PC-9 (cell line): ENCODE data around the gene SP2. TPM values are rescaled to one million over a fixed set of nuclear protein-coding genes. Genes with fewer than 3 reads are reported as not detected.

ENCODE experiments used
- BruUV-seq: library from RNA; stranded (reverse); fragments of 400-500 nt; replicated peaks from 2 replicates; lab custom pipeline; 2021; lab: Mats Ljungman, UMichigan
- CTCF ChIA-PET: fragments of 300-600 bp; sonication (Branson Sonifier 250); formaldehyde crosslinking; loops from one replicate; lab custom pipeline; 2022; ENCODE audit warnings: antibody characterized with exemption; lab: Charles Lee
- POLR2A ChIA-PET: fragments of 300-600 bp; sonication (Branson Sonifier 250); formaldehyde crosslinking; loops from one replicate; lab custom pipeline; 2022; ENCODE audit warnings: antibody characterized with exemption; ENCODE audit not compliant: unreplicated experiment; lab: Charles Lee
- DNase-seq, 2 experiments: peaks; one replicate each; pipeline versions ENCODE4 v3.0.0 to v3.0.0-alpha.2; 2015 to 2022; ENCODE audit warnings: mixed read lengths in 1 of 2
- H2AFZ ChIP-seq: fragments of 200-600 bp; sonication (generic); 2 replicates; pipeline ENCODE4 v1.8.1; 2017; ENCODE audit warnings: antibody characterized with exemption
- H3F3A ChIP-seq: fragments of 200-600 bp; sonication (generic); 2 replicates; pipeline ENCODE4 v1.8.1; 2017; ENCODE audit warnings: antibody characterized with exemption, mild to moderate bottlenecking, low read depth; ENCODE audit not compliant: insufficient read depth
- H3K27ac ChIP-seq: fragments of 200-600 bp; sonication (generic); 2 replicates; pipeline ENCODE4 v1.6.1; 2016; ENCODE audit warnings: mixed run types
- H3K27me3 ChIP-seq: fragments of 200-600 bp; sonication (generic); 2 replicates; pipeline ENCODE4 v1.6.1; 2016; ENCODE audit warnings: low read depth, mixed run types; ENCODE audit not compliant: insufficient read depth
- H3K36me3 ChIP-seq: fragments of 200-600 bp; sonication (generic); 2 replicates; pipeline ENCODE4 v1.6.1; 2016; ENCODE audit warnings: low read depth, mixed run types
- H3K4me1 ChIP-seq: fragments of 200-600 bp; sonication (generic); replicated peaks from 2 replicates; pipeline ENCODE4 v1.6.1; 2016; ENCODE audit warnings: mixed run types; ENCODE audit not compliant: insufficient read depth
- H3K4me2 ChIP-seq: fragments of 200-600 bp; sonication (generic); 2 replicates; pipeline ENCODE4 v1.6.1; 2017; ENCODE audit warnings: mixed run types
- H3K4me3 ChIP-seq: fragments of 200-600 bp; sonication (generic); 2 replicates; pipeline ENCODE4 v1.6.1; 2016; ENCODE audit warnings: mixed run types
- H3K79me2 ChIP-seq: fragments of 200-600 bp; sonication (generic); 2 replicates; pipeline ENCODE4 v1.6.1; 2017; ENCODE audit warnings: low read depth, mixed run types
- H3K9me2 ChIP-seq: fragments of 200-600 bp; sonication (generic); 2 replicates; pipeline ENCODE4 v1.8.1; 2017; ENCODE audit warnings: mild to moderate bottlenecking; ENCODE audit not compliant: insufficient read depth
- H3K9me3 ChIP-seq: fragments of 200-600 bp; sonication (generic); 2 replicates; pipeline ENCODE4 v1.8.1; 2016; ENCODE audit warnings: low read depth; ENCODE audit not compliant: insufficient read depth
- H4K20me1 ChIP-seq: fragments of 200-600 bp; sonication (generic); 2 replicates; pipeline ENCODE4 v1.8.1; 2017; ENCODE audit not compliant: insufficient read depth
- CTCF ChIP-seq: fragments of 200-600 bp; sonication (generic); conservative IDR thresholded peaks from 2 replicates; pipeline ENCODE4 v1.6.1; 2017; ENCODE audit warnings: mixed run types, antibody characterized with exemption, mild to moderate bottlenecking, moderate library complexity
- EZH2 ChIP-seq: fragments of 200-600 bp; sonication (generic); IDR thresholded peaks from 2 replicates; pipeline ENCODE4 v1.8.0; 2017; ENCODE audit warnings: antibody characterized with exemption, low read depth
- intact Hi-C: fragments of 100-400 bp; cut with micrococcal nuclease; formaldehyde crosslinking; loops from one replicate; pipeline ENCODE4 v1.10.0; 2022; ENCODE audit not compliant: unreplicated experiment
- total RNA-seq: library from RNA; stranded (reverse); gene quantifications from 2 replicates; pipeline ENCODE4 v1.2.3, GENCODE V29; 2021

SP2 gene
- total RNA-seq, 1 experiment from 2014 or later, result 18.0 TPM

- Histone ChIP-seq H4K20me1 (no peaks in the 10 kb centered on the region), H3K4me3 (no peak overlapping the region), H3K9me2 (no peaks in the 10 kb centered on the region), H3K27ac (no peak overlapping the region), H3K79me2 (no peaks in the 10 kb centered on the region), H3F3A (peaks cover 9% of the 10 kb centered on the region), H3K27me3 (no peaks in the 10 kb centered on the region), H3K4me1 (peaks cover 23% of the 10 kb centered on the region), H3K36me3 (no peaks in the 10 kb centered on the region), H3K4me2 (no peak overlapping the region), H2AFZ (no peak overlapping the region), H3K9me3 (no peaks in the 10 kb centered on the region)
- intact Hi-C loops, result no loop called here
- TF ChIP-seq EZH2 (no peak), CTCF (no peak)
- CTCF ChIA-PET, result no interaction called here
- no TSS peak for BruUV-seq
- no peak for DNase-seq
- POLR2A ChIA-PET, result no interaction called here
Measured at GRCh38 chr17:47857551-47858455, 38.2 kb upstream of the SP2 start.

GRCh38 chr17:47860386-47860785 is 35.6 kb upstream of the SP2 start:
- DNase-seq, result no peak
- no peaks in the 10 kb centered on the region for H3K36me3 ChIP-seq
- H3K4me3 ChIP-seq, result no peak overlapping the region
- H2AFZ ChIP-seq, result no peak overlapping the region
- H3K9me3 ChIP-seq, result no peaks in the 10 kb centered on the region
- no TSS peak for BruUV-seq
- H3K27ac ChIP-seq, result no peak overlapping the region
- H3F3A ChIP-seq, result peaks cover 29% of the 10 kb centered on the region
- no peaks in the 10 kb centered on the region for H3K79me2 ChIP-seq
- H3K4me1 ChIP-seq, result peaks cover 46% of the 10 kb centered on the region
- CTCF ChIA-PET, result no interaction called here
- no peaks in the 10 kb centered on the region for H4K20me1 ChIP-seq
- no peaks in the 10 kb centered on the region for H3K9me2 ChIP-seq
- intact Hi-C loops, result no loop called here
- no peaks in the 10 kb centered on the region for H3K27me3 ChIP-seq
- no peak overlapping the region for H3K4me2 ChIP-seq
- POLR2A ChIA-PET, result no interaction called here
- TF ChIP-seq CTCF (no peak), EZH2 (no peak)

- TF ChIP-seq EZH2, result no peak
- no peak for TF ChIP-seq CTCF
- H4K20me1 ChIP-seq, result no peaks in the 10 kb centered on the region
- H2AFZ ChIP-seq, result peak overlapping the region; percentile 50
- no peaks in the 10 kb centered on the region for H3K79me2 ChIP-seq
- peak overlapping the region; percentile 82 for H3K27ac ChIP-seq
- H3F3A ChIP-seq, result peaks cover 35% of the 10 kb centered on the region
- H3K4me1 ChIP-seq, result peaks cover 46% of the 10 kb centered on the region
- no peaks in the 10 kb centered on the region for H3K9me2 ChIP-seq
- H3K4me2 ChIP-seq, result peak overlapping the region; percentile 66
- CTCF ChIA-PET, result interaction anchor here (0.6 to 1.0 kb wide), 2 partner anchors 21 to 27 kb away, joined by 3 to 4 read pairs; no protein-coding TSS in a partner anchor
- no peaks in the 10 kb centered on the region for H3K27me3 ChIP-seq
- DNase-seq, result peak; percentile 41 to 92
- BruUV-seq, result TSS peak; percentile 65
- H3K9me3 ChIP-seq, result no peaks in the 10 kb centered on the region
- intact Hi-C loops, result loop anchor here (1.0 kb wide), 1 partner anchor 19 kb away; no protein-coding TSS in a partner anchor
- H3K36me3 ChIP-seq, result no peaks in the 10 kb centered on the region
- POLR2A ChIA-PET, result interaction anchor here (0.6 to 1.1 kb wide), 4 partner anchors 12 to 213 kb away, joined by 3 to 4 read pairs (median 4); partner anchors contain the start of genes KPNB1 and SP6
- no peak overlapping the region for H3K4me3 ChIP-seq
Measured at GRCh38 chr17:47862621-47863440, 33.2 kb upstream of the SP2 start.
